ENCODE data around the gene CKAP2L. TPM values are rescaled to one million over a fixed set of nuclear protein-coding genes. Genes with fewer than 3 reads are reported as not detected.

CKAP2L gene
- total RNA-seq, 1 experiment from 2014 or later, result 23.3 TPM

- H3K4ac ChIP-seq (ENCODE audit: low read depth, low read length), result no peak overlapping the region
- no peak overlapping the region for H3K18ac ChIP-seq (ENCODE audit: insufficient read length, low read depth, low read length)
- H2BK20ac ChIP-seq (ENCODE audit: low read depth, low read length, poor library complexity, severe bottlenecking), result no peak overlapping the region
- no peak overlapping the region for H3K27ac ChIP-seq (ENCODE audit: insufficient read length, low read depth, low read length)
- H3K9me3 Mint-ChIP-seq, result no peaks in the 10 kb centered on the region
- H3K27ac Mint-ChIP-seq, result no peak overlapping the region
- DNase-seq, result no peak
- H2BK15ac ChIP-seq (ENCODE audit: low read depth, low read length), result no peak overlapping the region
- no peak overlapping the region for H4K91ac ChIP-seq (ENCODE audit: insufficient read length, low read depth, low read length)
- H4K8ac ChIP-seq (replicated peaks; ENCODE audit: insufficient read length, low read depth, low read length), result no peak overlapping the region
- H2AK5ac ChIP-seq (ENCODE audit: insufficient read length, low read length), result no peak overlapping the region
- no peak overlapping the region for H4K5ac ChIP-seq (ENCODE audit: insufficient read length, low read depth, low read length)
- no peak overlapping the region for H3K14ac ChIP-seq (ENCODE audit: insufficient read depth, low read length)
- no peak overlapping the region for H3K23ac ChIP-seq (ENCODE audit: insufficient read length, low read depth, low read length)
- no peaks in the 10 kb centered on the region for H3K79me2 ChIP-seq (ENCODE audit: insufficient read depth, low read length)
- H3K27me3 Mint-ChIP-seq (ENCODE audit: low read depth), result no peaks in the 10 kb centered on the region
- no peak overlapping the region for H3K4me2 ChIP-seq (ENCODE audit: insufficient read depth, insufficient read length, low read length)
- no peak overlapping the region for H2BK12ac ChIP-seq (ENCODE audit: insufficient read length, low read depth, low read length)
- H3K79me1 ChIP-seq (ENCODE audit: insufficient read depth, low read depth, low read length, poor library complexity, severe bottlenecking), result no peaks in the 10 kb centered on the region
- H2AFZ ChIP-seq (ENCODE audit: low read length), result no peak overlapping the region
- H3K4me1 ChIP-seq (ENCODE audit: insufficient read depth, low read length), result no peaks in the 10 kb centered on the region; the same call in 1 of the 2 replicates
- no peak overlapping the region for H3T11ph ChIP-seq (ENCODE audit: low read length)
- no peaks in the 10 kb centered on the region for H4K20me1 ChIP-seq (ENCODE audit: control insufficient read depth, insufficient read depth, insufficient read length)
- no peak overlapping the region for H3K4me3 Mint-ChIP-seq
- no CpG with 5 or more reads among the region's 1 CpG for WGBS (ENCODE audit: extremely low coverage, insufficient read length, low lambda C conversion rate)
- H3K36me3 Mint-ChIP-seq (ENCODE audit: insufficient read depth in 1 of 3, low read depth in 3 of 3), result peaks cover 0 to 10% (median 0%) of the 10 kb centered on the region in 3 experiments; a peak in 1 of 7 replicates
- TF ChIP-seq CTCF (conservative IDR thresholded peaks at IDR 0.05), result no peak
- H3K9ac ChIP-seq (ENCODE audit: extremely low read depth, insufficient read length, low read length), result no peak overlapping the region
- peaks cover 24 to 26% of the 10 kb centered on the region in 2 experiments for H3K4me1 Mint-ChIP-seq
- H3K23me2 ChIP-seq (ENCODE audit: insufficient read length, low read depth, low read length, poor library complexity, severe bottlenecking), result no peaks in the 10 kb centered on the region
- H3K27me3 ChIP-seq (ENCODE audit: insufficient read depth, low read length), result no peaks in the 10 kb centered on the region
- no peaks in the 10 kb centered on the region for H3K9me3 ChIP-seq (ENCODE audit: control insufficient read depth, low read depth, low read length)
- H2BK5ac ChIP-seq (ENCODE audit: insufficient read length, low read length), result no peak overlapping the region
- H2BK120ac ChIP-seq (ENCODE audit: low read depth, low read length, poor library complexity, severe bottlenecking), result no peak overlapping the region
- H3K56ac ChIP-seq (ENCODE audit: insufficient read length, low read depth, low read length), result no peak overlapping the region
These were observed 15.2 kb upstream of the CKAP2L start for GRCh38 chr2:112779598-112779997.
